ENCODE data around the gene SLC16A12. TPM values are rescaled to one million over a fixed set of nuclear protein-coding genes. Genes with fewer than 3 reads are reported as not detected.

The SLC16A12 gene
- total and polyA plus RNA-seq, 10 of the 15 experiments (the other 5 are each of a cell fraction or from before 2014, with no cell fraction given): not detected

DNA sequence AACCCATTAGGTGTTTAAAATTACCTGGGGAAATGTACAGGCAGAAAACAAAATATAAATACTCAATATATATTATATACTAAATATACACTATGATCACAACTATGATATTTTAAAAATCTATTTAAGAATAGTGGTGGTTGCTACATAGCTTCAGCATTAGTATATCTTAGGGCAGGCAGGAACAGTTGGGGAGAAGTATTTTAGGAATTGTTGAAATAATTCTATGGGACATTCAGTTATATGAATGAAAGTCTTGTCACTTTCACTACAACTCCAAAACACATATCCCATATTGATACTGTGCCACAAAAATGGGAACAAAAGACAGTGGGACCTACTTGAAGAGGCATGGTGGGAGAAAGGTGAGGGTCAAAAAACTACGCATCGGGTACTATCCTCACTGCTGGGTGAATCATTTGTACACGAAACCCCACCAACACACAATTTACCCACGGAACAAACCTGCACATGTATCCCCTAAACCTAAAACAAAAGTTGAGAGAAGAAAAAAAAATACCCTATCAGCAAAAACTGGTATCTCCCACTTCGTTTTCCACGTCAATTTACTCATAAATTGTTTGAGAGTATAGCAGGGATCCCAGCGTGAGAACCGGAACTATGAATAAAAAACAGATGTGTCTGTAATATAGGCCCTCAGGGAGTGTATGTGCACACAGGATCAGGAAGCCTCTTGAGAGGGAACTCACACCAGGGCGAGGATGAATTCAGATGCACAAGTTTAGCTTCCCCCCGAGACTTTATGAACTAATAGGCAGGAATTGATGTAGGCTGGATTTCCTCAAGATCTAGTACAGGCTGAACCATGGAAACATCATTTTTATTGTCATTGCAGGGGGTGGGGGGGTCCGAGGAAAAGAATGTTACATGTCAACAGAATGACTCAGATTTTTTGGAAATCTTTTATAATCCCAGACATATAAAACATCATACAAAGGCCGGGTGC is 16.2 kb downstream of the SLC16A12 start:
- Histone ChIP-seq H3K79me2 (ENCODE audit: control insufficient read depth, insufficient read depth, low read length) (no peaks in the 10 kb centered on the region), H2AFZ (ENCODE audit: control insufficient read depth, low read depth, low read length) (no peak overlapping the region), H3K36me3 (ENCODE audit: control insufficient read depth in 2 of 2, insufficient read depth in 2 of 2, low read length in 1 of 2) (no peaks in the 10 kb centered on the region), H3K4me2 (ENCODE audit: control insufficient read depth, insufficient read depth) (no peak overlapping the region), H3K27me3 (replicated peaks in 1 of 2; ENCODE audit: control insufficient read depth in 2 of 2, insufficient read depth in 2 of 2, low read length in 1 of 2) (no peaks in the 10 kb centered on the region; a peak in 2 of 4 replicates), H3K9ac (ENCODE audit: control insufficient read depth, insufficient read depth, low read length) (no peak overlapping the region), H3K9me3 (replicated peaks; ENCODE audit: control insufficient read depth, insufficient read depth, low read length) (no peaks in the 10 kb centered on the region), H3K27ac (ENCODE audit: control insufficient read depth, insufficient read depth) (no peak overlapping the region), H4K20me1 (ENCODE audit: control insufficient read depth, insufficient read depth) (no peaks in the 10 kb centered on the region), H3K4me1 (ENCODE audit: control insufficient read depth, insufficient read depth, low read length) (no peaks in the 10 kb centered on the region), H3K4me3 (no peak overlapping the region)
- TF ChIP-seq ATF7 (IDR thresholded peaks at IDR 0.05; ENCODE audit: low read depth): no peak
- no peak for TF ChIP-seq PAX8 (IDR thresholded peaks at IDR 0.05)
- TF ChIP-seq, protein P1, sequence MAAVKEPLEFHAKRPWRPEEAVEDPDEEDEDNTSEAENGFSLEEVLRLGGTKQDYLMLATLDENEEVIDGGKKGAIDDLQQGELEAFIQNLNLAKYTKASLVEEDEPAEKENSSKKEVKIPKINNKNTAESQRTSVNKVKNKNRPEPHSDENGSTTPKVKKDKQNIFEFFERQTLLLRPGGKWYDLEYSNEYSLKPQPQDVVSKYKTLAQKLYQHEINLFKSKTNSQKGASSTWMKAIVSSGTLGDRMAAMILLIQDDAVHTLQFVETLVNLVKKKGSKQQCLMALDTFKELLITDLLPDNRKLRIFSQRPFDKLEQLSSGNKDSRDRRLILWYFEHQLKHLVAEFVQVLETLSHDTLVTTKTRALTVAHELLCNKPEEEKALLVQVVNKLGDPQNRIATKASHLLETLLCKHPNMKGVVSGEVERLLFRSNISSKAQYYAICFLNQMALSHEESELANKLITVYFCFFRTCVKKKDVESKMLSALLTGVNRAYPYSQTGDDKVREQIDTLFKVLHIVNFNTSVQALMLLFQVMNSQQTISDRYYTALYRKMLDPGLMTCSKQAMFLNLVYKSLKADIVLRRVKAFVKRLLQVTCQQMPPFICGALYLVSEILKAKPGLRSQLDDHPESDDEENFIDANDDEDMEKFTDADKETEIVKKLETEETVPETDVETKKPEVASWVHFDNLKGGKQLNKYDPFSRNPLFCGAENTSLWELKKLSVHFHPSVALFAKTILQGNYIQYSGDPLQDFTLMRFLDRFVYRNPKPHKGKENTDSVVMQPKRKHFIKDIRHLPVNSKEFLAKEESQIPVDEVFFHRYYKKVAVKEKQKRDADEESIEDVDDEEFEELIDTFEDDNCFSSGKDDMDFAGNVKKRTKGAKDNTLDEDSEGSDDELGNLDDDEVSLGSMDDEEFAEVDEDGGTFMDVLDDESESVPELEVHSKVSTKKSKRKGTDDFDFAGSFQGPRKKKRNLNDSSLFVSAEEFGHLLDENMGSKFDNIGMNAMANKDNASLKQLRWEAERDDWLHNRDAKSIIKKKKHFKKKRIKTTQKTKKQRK (IDR thresholded peaks at IDR 0.05; ENCODE audit: low read depth, low read length): no peak
- no peak for TF ChIP-seq MYB (IDR thresholded peaks at IDR 0.05; ENCODE audit: borderline replicate concordance, low read depth, low read length)
- FAIRE-seq (no peak), DNase-seq (ENCODE audit: low read depth, low spot score) (no peak), ATAC-seq (no peak)
- intact Hi-C loops (cut with micrococcal nuclease; ENCODE audit: unreplicated experiment): no loop called here
- WGBS (ENCODE audit: insufficient coverage, insufficient replicate concordance, low lambda C conversion rate, missing lambda C conversion rate): 35% methylated on average over 12 of the region's 12 CpGs
- no TSS peak for BruUV-seq (replicated peaks)
- ChIA-PET SMC1A (ENCODE audit: uncharacterized antibody, unreplicated experiment) (no interaction called here), RAD21 (ENCODE audit: unreplicated experiment) (no interaction called here), CTCF (interaction anchor here (1.1 kb wide), 1 partner anchor 52 kb away, joined by 4 read pairs; no protein-coding TSS in a partner anchor), POLR2A (no interaction called here)
- in situ Hi-C loops (cut with MboI): no loop called here
